CD14-positive monocyte (primary cell): ENCODE data around the gene RYR2. TPM values are rescaled to one million over a fixed set of nuclear protein-coding genes. Genes with fewer than 3 reads are reported as not detected.

Experiments used
- DNase-seq, 3 donors: peaks; one replicate each; pipeline ENCODE4 v3.0.0-alpha.2; 2011 to 2022
- H2AFZ ChIP-seq: 2 replicates; pipeline ENCODE4 v1.6.0; 2012; ENCODE audit warnings: mild to moderate bottlenecking, low read depth, low read length, inconsistent platforms; ENCODE audit not compliant: insufficient read depth, poor library complexity, severe bottlenecking
- H3K27ac ChIP-seq, 2 donors: 1 replicate in 1 of 2; 2 replicates in 1 of 2; pipeline ENCODE4 v1.5.1; 2012 to 2013; ENCODE audit warnings: low read length in 2 of 2, control low read depth in 1 of 2, inconsistent platforms in 1 of 2, low read depth in 1 of 2, mild to moderate bottlenecking in 1 of 2
- H3K27me3 ChIP-seq, 2 donors: one replicate each; pipeline versions ENCODE4 v1.6.0 to v1.6.1; 2011 to 2013; ENCODE audit warnings: low read length in 2 of 2; ENCODE audit not compliant: control insufficient read depth in 2 of 2, insufficient read depth in 2 of 2
- H3K36me3 ChIP-seq, 2 donors: replicated peaks in 1 of 2; 1 replicate in 1 of 2; 2 replicates in 1 of 2; pipeline versions ENCODE4 v1.5.1 to v1.6.1; 2012 to 2013; ENCODE audit warnings: low read length in 2 of 2, control low read depth in 1 of 2, inconsistent platforms in 1 of 2, mild to moderate bottlenecking in 1 of 2; ENCODE audit not compliant: insufficient read depth in 2 of 2, control insufficient read depth in 1 of 2
- H3K4me1 ChIP-seq, 2 donors: 1 replicate in 1 of 2; 2 replicates in 1 of 2; pipeline versions ENCODE4 v1.5.1 to v1.6.1; 2012 to 2013; ENCODE audit warnings: low read length in 2 of 2, control low read depth in 1 of 2, inconsistent platforms in 1 of 2, mild to moderate bottlenecking in 1 of 2, moderate library complexity in 1 of 2; ENCODE audit not compliant: insufficient read depth in 2 of 2, control insufficient read depth in 1 of 2
- H3K4me2 ChIP-seq: replicated peaks from 2 replicates; pipeline ENCODE3; 2012; ENCODE audit warnings: low read length, moderate library complexity, mild to moderate bottlenecking; ENCODE audit not compliant: poor library complexity, severe bottlenecking; ENCODE audit errors: extremely low read depth
- H3K4me3 ChIP-seq, 3 experiments: fragments of 200-600 bp in 1 of 3; sonication (generic) in 1 of 3; replicated peaks in 1 of 3; 1 replicate in 2 of 3; 2 replicates in 1 of 3; pipeline ENCODE4 v1.5.1; 2011 to 2013; ENCODE audit warnings: low read length in 3 of 3, mild to moderate bottlenecking in 3 of 3, control low read depth in 2 of 3, low read depth in 2 of 3, inconsistent platforms in 1 of 3, moderate library complexity in 1 of 3
- H3K79me2 ChIP-seq: 2 replicates; pipeline ENCODE4 v1.6.0; 2012; ENCODE audit warnings: mild to moderate bottlenecking, control low read depth, inconsistent platforms, low read length, moderate library complexity; ENCODE audit not compliant: insufficient read depth
- H3K9ac ChIP-seq: 2 replicates; pipeline ENCODE4 v1.6.0; 2017; ENCODE audit warnings: low read length, mild to moderate bottlenecking; ENCODE audit not compliant: insufficient read depth, poor library complexity, severe bottlenecking
- H3K9me3 ChIP-seq, 2 donors: replicated peaks in 1 of 2; 1 replicate in 1 of 2; 2 replicates in 1 of 2; pipeline versions ENCODE4 v1.5.1 to v1.6.1; 2012 to 2013; ENCODE audit warnings: low read length in 2 of 2, control low read depth in 1 of 2; ENCODE audit not compliant: control insufficient read depth in 1 of 2, insufficient read depth in 1 of 2
- H4K20me1 ChIP-seq: 2 replicates; pipeline ENCODE4 v1.6.0; 2012; ENCODE audit warnings: mild to moderate bottlenecking, low read length, control low read depth, moderate library complexity; ENCODE audit not compliant: insufficient read depth
- H3K27ac Mint-ChIP-seq, 7 donors: one replicate each; pipeline ENCODE4 v1.8.0; 2020; ENCODE audit warnings: mild to moderate bottlenecking in 7 of 7, mixed read lengths in 7 of 7, moderate library complexity in 6 of 7, inconsistent platforms in 2 of 7
- H3K27me3 Mint-ChIP-seq, 3 donors: one replicate each; pipeline ENCODE4 v1.8.0; 2021 to 2022; ENCODE audit warnings: low read depth in 3 of 3, mild to moderate bottlenecking in 3 of 3, mixed read lengths in 3 of 3, moderate library complexity in 3 of 3, inconsistent platforms in 1 of 3
- H3K36me3 Mint-ChIP-seq, 2 donors: one replicate each; pipeline ENCODE4 v1.8.0; 2020; ENCODE audit warnings: mixed read lengths in 2 of 2, inconsistent platforms in 1 of 2, mild to moderate bottlenecking in 1 of 2
- H3K4me1 Mint-ChIP-seq: one replicate; pipeline ENCODE4 v1.8.0; 2020; ENCODE audit warnings: mild to moderate bottlenecking, mixed read lengths
- H3K4me3 Mint-ChIP-seq, 2 donors: one replicate each; pipeline ENCODE4 v1.8.0; 2020; ENCODE audit warnings: mild to moderate bottlenecking in 2 of 2, mixed read lengths in 2 of 2, moderate library complexity in 1 of 2
- H3K9me3 Mint-ChIP-seq, 7 donors: one replicate each; pipeline ENCODE4 v1.8.0; 2020 to 2022; ENCODE audit warnings: mixed read lengths in 7 of 7, mild to moderate bottlenecking in 6 of 7, moderate library complexity in 6 of 7, inconsistent platforms in 2 of 7
- CTCF ChIP-seq: fragments of 200-600 bp; IDR thresholded peaks from one replicate; pipeline ENCODE4 v1.8.0; 2022; ENCODE audit warnings: antibody characterized with exemption, mild to moderate bottlenecking
- WGBS: methylation state at CpG from one replicate; pipeline ENCODE4 v1.1.5; 2013; ENCODE audit warnings: missing lambda C conversion rate; ENCODE audit not compliant: insufficient coverage; 5-methylcytosine and 5-hydroxymethylcytosine counted together
- intact Hi-C, 2 donors: fragments of 100-400 bp; cut with micrococcal nuclease; formaldehyde crosslinking; loops; one replicate each; pipeline versions ENCODE4 v1.15.0 to v1.15.1; 2023
- polyA plus RNA-seq, 3 donors: library from polyadenylated mRNA; depleted of rRNA in 1 of 3; unstranded in 2 of 3; stranded (reverse) in 1 of 3; fragments of 300-500 nt in 2 of 3; fragments of >200 nt in 1 of 3; fragmentation: Illumina TruSeq in 2 of 3; gene quantifications; 1 replicate in 2 of 3; 2 replicates in 1 of 3; pipeline ENCODE4 v1.2.3, GENCODE V29; 2012 to 2021

RYR2 gene
- polyA plus RNA-seq, 3 donors, result not detected

- Histone ChIP-seq H3K4me1 (no peaks in the 10 kb centered on the region), H3K27ac (no peak overlapping the region), H3K9me3 (no peaks in the 10 kb centered on the region), H3K36me3 (no peaks in the 10 kb centered on the region), H3K27me3 (no peaks in the 10 kb centered on the region), H3K4me3 (no peak overlapping the region), H2AFZ (no peak overlapping the region), H4K20me1 (no peaks in the 10 kb centered on the region), H3K79me2 (no peaks in the 10 kb centered on the region), H3K4me2 (no peak overlapping the region), H3K9ac (no peak overlapping the region)
- no peak for TF ChIP-seq CTCF
- Mint-ChIP-seq H3K4me1 (no peaks in the 10 kb centered on the region), H3K27ac (no peak overlapping the region), H3K27me3 (no peaks in the 10 kb centered on the region), H3K4me3 (no peak overlapping the region), H3K36me3 (no peaks in the 10 kb centered on the region), H3K9me3 (no peaks in the 10 kb centered on the region)
- WGBS, result no CpG with 5 or more reads among the region's 1 CpG
- no peak for DNase-seq
- intact Hi-C loops, result no loop called here
Observed at GRCh38 chr1:237355022-237355421, 313.0 kb downstream of the RYR2 start.

- no peak overlapping the region for H3K4me3 ChIP-seq
- intact Hi-C loops, result no loop called here
- H4K20me1 ChIP-seq, result no peaks in the 10 kb centered on the region
- Mint-ChIP-seq H3K27me3 (no peaks in the 10 kb centered on the region), H3K4me3 (no peak overlapping the region), H3K27ac (no peak overlapping the region), H3K36me3 (no peaks in the 10 kb centered on the region), H3K4me1 (no peaks in the 10 kb centered on the region), H3K9me3 (no peaks in the 10 kb centered on the region)
- H3K27ac ChIP-seq, result no peak overlapping the region
- TF ChIP-seq CTCF, result no peak
- no peak overlapping the region for H2AFZ ChIP-seq
- no peaks in the 10 kb centered on the region for H3K36me3 ChIP-seq
- no peaks in the 10 kb centered on the region for H3K4me1 ChIP-seq
- no peak for DNase-seq
- H3K9me3 ChIP-seq, result no peaks in the 10 kb centered on the region
- H3K79me2 ChIP-seq, result no peaks in the 10 kb centered on the region
- WGBS, result 100% methylated on average over 1 of the region's 1 CpG
- H3K27me3 ChIP-seq, result peaks cover 0 to 2% of the 10 kb centered on the region in 2 donors
- H3K9ac ChIP-seq, result no peak overlapping the region
- no peak overlapping the region for H3K4me2 ChIP-seq
Observed at GRCh38 chr1:237358555-237358954, 316.6 kb downstream of the RYR2 start.
